ENCODE measurements around the gene PPP1R12B.
A peak's percentile ranks its signal among the peaks of the same experiment; 100 is the strongest.

PPP1R12B gene, protein sequence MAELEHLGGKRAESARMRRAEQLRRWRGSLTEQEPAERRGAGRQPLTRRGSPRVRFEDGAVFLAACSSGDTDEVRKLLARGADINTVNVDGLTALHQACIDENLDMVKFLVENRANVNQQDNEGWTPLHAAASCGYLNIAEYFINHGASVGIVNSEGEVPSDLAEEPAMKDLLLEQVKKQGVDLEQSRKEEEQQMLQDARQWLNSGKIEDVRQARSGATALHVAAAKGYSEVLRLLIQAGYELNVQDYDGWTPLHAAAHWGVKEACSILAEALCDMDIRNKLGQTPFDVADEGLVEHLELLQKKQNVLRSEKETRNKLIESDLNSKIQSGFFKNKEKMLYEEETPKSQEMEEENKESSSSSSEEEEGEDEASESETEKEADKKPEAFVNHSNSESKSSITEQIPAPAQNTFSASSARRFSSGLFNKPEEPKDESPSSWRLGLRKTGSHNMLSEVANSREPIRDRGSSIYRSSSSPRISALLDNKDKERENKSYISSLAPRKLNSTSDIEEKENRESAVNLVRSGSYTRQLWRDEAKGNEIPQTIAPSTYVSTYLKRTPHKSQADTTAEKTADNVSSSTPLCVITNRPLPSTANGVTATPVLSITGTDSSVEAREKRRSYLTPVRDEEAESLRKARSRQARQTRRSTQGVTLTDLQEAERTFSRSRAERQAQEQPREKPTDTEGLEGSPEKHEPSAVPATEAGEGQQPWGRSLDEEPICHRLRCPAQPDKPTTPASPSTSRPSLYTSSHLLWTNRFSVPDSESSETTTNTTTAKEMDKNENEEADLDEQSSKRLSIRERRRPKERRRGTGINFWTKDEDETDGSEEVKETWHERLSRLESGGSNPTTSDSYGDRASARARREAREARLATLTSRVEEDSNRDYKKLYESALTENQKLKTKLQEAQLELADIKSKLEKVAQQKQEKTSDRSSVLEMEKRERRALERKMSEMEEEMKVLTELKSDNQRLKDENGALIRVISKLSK

DNA sequence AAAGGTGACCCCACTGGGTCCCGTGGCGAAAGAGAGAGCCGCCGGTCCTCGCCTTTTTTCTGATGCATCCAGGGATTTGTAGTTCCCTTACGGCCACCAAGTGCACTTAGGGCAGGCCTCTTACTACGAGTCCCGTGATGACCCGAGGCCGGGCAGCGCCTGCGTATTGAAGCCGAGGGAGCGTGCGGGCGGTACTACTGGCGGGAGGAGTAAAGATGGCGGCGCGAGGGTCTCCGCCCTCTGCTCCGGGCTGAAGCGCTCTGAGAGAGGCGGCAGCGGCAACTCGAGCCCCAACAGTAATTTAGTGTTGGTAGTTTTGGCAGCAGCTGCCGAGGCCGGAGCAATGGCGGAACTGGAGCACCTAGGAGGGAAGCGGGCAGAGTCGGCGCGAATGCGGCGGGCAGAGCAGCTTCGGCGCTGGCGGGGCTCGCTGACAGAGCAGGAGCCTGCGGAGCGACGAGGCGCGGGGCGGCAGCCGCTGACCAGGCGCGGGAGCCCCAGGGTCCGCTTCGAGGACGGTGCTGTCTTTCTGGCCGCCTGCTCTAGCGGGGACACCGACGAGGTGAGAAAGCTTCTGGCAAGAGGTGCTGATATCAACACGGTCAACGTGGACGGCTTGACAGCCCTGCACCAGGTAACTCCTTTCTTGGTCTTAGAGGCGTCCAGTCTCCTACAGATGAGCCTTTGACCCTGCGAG lies at the start of gene PPP1R12B:
TSS of gene PPP1R12B (plus strand) at position 191 of the 697 bp plus-strand sequence. CDS start at position 344, 153 bp downstream.
- DNase-seq (ENCODE audit: low read depth) = peak; percentile 97

DNA sequence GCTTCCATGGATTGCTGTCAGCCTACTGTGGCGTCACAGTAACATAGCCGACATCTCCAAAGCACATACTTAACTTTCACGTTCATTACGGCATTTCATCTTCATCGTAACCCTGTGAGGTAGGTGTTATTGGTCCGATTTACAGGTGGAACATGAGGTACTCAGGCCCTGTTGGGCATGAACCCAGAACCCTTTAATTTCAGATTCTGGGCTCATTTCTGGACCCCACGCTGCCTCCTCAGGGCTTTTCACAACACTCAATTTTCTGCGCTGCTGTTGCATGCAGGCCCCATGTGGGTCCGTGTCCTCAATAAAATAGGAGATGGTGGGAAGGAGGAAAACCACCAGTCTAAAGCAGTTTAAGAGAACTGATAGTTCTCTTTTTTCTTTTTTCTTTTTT lies 46.3 kb upstream of the PPP1R12B start:
- no peak for DNase-seq (ENCODE audit: low read depth)

DNA sequence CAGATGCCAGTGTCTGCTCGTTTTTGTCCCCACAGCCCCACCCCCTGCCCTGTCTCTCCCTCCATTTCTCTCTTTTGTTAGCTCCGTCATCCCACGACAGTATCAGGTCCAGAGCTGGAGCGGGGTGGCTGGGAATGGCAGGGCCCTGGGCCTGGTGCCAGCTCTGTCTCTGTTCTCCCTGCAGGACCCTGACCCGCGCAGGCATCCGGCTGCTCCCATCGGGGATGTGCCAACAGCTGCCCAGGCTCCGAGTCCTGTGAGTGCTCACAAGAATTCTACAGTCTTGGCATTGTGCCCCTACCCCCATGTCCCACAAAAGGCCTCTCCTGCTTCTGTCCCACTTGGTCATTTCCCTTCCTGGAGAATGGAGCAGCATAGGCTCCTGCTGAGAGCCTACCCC lies 44.1 kb upstream of the PPP1R12B start:
- no peak for DNase-seq (ENCODE audit: low read depth)

DNA sequence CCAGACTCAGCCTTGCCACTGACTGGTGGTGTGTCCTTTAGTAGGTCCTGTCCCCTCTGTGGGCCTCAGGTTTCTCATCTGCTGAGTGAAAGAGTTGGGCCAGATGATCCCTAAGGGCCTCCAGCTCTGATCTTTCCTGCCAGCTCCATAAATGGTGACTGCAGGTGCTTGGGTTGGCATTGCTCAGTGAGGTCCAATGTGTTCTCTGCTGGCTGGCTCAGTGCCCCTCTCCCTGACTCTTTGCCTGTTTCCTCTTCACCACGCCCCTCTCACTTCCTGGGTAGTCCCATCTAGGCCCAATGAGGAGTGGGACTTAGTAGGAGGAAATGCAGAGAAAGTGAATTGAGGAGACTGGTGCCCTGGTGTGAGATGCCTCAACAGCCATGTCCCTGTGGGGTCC lies 43.3 kb upstream of the PPP1R12B start:
- no peak for DNase-seq (ENCODE audit: low read depth)

DNA sequence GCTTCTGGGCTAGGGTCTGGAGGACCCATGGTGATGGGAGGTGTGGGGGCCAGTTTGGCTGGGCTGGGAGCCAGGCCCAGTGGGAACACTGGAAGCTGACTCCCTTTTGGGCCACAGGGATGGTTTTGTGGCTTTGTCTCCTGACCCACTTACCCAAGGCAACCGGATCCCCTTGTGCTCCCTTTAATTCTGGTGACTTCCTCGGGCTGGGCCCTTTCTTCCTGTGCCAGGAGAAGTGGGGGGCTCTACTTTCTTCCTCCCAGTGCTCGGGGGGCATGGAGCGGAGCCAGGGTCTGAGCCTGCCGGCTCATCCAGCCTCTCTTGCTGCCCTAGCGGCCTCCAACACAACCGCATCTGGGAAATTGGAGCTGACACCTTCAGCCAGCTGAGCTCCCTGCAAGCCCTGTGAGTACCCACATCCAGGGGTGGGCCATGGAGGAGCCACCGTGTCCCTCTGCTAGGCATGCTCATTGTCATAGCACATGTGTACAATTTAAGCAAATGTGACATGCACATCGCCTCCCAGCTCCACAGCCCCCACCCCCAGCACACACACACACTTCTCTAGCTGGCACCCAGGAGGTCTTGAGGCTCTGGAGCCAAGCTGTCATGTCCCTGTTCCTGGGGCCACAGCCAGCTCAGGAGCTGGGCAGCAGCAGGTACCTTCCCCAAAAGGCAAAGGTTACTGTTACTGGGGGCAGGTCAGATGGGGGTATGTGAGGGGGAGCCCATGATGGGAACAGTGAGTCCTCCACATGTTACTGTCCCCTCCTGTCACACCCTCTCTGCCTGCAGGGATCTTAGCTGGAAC lies 41.8 kb upstream of the PPP1R12B start:
- no peak for DNase-seq (ENCODE audit: low read depth)

DNA sequence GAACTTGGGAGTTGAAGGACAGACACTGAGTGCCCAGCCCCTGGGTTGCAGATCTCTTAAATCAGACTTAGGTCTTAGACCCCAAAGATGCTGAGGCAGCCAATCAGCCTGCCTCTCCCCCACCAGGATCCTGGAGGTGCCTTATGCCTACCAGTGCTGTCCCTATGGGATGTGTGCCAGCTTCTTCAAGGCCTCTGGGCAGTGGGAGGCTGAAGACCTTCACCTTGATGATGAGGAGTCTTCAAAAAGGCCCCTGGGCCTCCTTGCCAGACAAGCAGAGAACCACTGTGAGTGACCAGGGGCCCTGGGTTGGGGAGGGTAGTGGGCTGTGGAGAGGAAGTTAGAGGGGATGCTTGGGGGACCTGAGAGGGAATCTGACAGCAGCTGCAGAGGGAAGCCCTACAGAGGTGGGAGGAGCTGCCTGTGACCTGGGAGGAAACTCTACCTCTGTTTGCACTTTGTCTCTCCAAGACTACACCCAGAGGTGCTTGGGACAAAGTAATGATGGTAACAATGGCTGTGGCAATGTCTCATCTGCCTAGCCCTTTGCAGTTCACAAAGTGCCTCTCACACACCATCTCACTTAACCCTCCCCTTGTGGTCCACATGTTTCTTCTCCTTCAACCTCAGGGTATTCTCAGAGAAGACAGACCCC lies 38.3 kb upstream of the PPP1R12B start:
- no peak for DNase-seq (ENCODE audit: low read depth)

DNA sequence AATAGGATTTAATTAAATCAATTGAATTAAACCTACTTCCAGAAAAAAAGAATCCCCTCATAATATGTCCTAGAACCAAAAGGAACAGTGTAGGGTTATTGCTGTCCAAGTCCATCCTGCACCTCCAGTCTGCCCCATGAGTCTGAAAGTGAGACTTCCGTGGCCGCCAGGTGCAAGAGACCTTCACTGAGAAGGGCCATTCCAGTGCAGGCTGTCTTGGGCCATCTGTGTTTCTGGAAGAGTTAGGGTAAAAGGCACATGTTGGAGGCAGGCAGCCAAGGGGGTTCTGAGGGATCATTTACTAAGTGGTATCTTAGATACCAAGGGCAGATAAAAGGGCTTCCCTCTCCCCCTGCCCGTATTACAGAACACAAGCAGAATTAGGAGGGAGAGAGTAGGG lies 37.8 kb upstream of the PPP1R12B start:
- no peak for DNase-seq (ENCODE audit: low read depth)

DNA sequence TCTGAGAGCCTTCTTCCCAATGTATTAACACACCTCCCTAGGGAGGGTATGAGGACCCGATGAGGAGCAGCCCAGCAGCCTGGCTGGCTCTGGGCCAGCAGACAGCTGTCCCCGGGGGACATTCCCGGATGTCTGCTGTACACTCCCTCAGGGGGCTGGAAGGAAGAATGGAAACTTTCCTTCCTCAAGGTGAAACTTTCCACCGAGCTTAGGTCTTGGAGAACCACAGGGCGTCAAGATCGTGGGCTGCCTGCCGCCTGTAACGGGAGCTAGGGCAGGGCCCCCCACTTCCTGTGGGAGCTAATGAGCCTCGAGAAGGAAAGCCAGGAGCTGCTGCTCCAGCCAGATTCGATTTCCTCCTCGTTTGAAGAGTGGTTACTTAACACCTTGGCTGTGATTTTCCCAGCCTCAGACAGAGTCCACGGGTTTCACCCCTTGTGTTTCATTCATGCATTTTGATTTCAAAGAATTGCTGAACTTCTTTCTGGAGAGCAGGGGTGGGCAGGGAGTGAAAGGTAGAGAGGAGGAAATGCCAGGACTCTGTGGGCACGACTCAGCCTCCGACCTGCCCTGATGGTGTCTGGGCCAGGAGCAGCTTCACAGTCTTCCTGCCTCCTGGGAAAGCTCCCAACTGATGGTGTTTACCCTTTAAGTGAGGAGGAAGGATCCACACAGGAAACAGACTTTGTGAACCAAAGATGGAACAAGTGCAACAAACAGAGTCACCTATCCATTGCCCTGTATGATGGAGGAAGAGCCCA lies 36.4 kb upstream of the PPP1R12B start:
- DNase-seq (ENCODE audit: low read depth) = no peak

DNA sequence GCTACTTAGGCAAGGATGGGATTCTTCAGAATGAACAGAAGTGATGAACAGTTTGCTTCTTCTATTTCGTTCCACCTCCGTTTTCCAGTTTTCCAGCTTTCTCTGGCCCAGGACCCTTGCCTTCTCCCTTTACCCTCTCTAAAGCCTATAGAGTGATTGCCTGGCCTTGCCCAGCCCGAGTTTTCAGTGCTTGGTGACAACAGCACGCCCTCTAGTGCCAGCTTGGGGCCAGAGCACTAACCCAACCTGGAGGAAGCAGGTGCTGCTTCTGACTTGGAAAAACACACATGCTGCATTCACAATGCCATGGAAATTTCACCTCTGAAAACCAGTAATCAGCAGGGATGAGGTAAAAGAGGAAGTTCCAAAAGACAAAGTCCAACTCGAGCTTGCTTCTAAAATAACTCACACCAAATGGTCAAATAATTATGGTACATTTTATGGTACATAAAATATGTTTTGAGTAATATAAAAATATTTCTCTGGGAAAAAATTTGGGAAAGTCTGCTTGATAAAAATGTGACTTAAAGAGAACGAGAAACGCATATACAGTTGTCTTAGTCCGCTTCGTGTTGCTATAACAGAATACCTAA lies 32.8 kb upstream of the PPP1R12B start:
- peak; percentile 43 for DNase-seq (ENCODE audit: low read depth)

DNA sequence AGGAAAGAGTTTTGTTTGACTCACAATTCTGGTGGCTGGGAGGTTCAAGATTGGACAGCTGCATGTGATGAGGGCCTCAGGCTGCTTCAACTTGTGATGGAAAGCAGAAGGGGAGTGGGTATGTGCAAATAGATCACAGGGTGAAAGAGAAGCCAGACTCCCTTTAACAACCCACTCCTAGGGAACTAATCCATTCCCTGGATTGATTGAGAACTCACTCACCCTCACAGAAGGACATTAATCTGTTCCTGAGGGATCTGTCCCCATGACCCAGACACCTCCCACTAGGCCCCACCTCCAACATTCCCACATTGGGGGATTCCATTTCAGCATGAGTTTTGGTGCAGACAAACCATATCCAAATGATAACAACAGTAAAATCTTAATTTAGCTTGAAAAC lies 32.3 kb upstream of the PPP1R12B start:
- DNase-seq (ENCODE audit: low read depth) = no peak

DNA sequence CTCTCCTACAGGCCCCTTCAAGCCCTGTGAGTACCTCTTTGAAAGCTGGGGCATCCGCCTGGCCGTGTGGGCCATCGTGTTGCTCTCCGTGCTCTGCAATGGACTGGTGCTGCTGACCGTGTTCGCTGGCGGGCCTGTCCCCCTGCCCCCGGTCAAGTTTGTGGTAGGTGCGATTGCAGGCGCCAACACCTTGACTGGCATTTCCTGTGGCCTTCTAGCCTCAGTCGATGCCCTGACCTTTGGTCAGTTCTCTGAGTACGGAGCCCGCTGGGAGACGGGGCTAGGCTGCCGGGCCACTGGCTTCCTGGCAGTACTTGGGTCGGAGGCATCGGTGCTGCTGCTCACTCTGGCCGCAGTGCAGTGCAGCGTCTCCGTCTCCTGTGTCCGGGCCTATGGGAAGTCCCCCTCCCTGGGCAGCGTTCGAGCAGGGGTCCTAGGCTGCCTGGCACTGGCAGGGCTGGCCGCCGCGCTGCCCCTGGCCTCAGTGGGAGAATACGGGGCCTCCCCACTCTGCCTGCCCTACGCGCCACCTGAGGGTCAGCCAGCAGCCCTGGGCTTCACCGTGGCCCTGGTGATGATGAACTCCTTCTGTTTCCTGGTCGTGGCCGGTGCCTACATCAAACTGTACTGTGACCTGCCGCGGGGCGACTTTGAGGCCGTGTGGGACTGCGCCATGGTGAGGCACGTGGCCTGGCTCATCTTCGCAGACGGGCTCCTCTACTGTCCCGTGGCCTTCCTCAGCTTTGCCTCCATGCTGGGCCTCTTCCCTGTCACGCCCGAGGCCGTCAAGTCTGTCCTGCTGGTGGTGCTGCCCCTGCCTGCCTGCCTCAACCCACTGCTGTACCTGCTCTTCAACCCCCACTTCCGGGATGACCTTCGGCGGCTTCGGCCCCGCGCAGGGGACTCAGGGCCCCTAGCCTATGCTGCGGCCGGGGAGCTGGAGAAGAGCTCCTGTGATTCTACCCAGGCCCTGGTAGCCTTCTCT lies 30.3 kb upstream of the PPP1R12B start:
- DNase-seq (ENCODE audit: low read depth) = no peak

DNA sequence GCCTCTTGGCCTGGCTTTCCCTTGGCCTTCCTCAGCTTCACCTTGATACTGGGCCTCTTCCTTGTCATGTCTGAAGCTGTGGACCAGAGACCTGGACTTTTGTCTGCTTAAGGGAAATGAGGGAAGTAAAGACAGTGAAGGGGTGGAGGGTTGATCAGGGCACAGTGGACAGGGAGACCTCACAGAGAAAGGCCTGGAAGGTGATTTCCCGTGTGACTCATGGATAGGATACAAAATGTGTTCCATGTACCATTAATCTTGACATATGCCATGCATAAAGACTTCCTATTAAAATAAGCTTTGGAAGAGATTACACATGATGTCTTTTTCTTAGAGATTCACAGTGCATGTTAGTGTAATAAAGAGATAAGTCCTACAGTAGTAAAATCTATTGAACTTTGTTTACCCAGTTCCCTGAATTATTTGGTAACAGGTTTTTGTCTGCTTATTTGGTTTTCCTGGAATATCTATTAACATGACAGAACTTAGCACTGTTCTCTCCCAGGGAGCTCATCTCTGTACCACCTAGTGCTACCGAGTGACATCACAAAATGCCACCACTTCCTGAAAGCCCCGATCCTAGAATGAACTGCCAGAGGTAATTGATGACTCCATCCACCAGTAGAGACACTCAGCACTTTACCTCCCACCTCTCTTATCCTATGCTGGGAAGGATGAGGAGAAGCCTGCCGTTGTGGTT lies 29.0 kb upstream of the PPP1R12B start:
- no peak for DNase-seq (ENCODE audit: low read depth)

DNA sequence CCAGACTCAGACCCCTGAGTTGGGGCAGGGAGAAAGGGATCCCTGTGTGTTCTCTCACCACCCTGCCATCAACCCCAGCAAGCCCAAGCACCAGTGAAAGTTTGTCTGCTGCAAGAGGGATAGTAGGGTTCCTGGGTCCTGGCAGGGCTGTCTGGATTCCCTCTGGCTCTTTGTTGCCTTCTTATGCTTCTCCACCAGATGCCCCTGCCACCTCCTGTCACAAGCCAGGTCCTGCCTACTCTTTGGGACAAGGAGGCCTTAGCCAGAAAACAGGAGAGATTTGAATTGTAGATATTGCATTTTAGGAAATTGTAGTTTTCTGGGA lies 28.5 kb upstream of the PPP1R12B start:
- DNase-seq (ENCODE audit: low read depth) = no peak

DNA sequence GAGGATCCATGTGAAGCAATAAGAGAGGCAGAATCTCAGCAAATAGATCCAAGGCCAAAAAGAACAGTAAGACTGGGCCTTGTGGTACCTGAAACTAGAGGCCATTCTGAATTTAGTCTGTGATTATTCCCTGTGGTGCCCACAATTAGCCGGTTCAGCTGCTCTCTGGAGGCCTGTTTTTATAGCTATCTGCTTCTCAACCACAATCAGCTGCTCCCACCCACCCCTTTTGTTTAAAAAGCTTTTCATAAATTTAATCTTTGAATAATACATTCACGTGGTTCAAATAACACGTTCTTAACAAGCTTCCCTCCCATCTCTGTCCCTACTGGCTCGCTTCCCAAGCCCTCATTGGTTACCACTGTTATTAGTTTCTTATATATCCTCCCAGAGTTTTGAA lies 24.8 kb upstream of the PPP1R12B start:
- DNase-seq (ENCODE audit: low read depth) = no peak

DNA sequence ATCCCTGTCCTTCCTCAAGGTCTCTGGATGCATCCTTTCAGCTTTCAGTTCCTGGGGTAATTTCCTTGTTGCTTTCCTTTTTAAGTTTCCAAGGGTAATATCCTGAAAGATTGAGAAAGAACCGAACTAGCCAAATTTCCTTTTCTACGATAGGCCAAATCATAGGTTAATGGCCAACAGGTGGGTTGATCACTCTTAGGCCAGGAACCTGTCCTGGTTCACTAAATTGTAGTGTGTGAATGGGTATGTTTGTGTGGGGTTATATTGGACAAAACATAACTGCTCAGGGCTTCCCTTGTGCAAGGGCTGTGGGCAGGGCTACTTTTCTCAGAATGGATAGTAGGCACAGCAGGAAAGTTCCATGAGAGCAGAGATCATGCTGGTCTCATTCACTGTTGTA lies 23.9 kb upstream of the PPP1R12B start:
- DNase-seq (ENCODE audit: low read depth) = no peak

DNA sequence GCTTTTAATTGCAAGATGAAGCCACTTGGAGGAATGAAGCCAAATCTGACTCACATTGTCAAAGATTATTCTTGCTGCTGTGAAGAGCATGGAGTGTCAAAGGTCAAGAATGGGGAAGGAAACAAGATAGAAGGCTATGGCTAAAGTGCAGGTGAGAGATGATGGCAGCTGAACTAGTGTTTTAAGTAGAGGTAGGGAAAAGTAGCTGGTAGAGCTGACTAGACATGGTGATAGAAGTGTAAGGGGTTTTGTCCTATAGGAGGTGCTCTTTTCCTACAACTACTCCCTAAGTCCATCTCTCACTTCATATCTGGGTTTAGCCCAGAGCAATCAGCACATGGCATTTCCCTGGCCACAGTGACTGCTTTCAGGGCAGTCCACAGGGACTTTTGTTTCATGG lies 18.6 kb upstream of the PPP1R12B start:
- no peak for DNase-seq (ENCODE audit: low read depth)

DNA sequence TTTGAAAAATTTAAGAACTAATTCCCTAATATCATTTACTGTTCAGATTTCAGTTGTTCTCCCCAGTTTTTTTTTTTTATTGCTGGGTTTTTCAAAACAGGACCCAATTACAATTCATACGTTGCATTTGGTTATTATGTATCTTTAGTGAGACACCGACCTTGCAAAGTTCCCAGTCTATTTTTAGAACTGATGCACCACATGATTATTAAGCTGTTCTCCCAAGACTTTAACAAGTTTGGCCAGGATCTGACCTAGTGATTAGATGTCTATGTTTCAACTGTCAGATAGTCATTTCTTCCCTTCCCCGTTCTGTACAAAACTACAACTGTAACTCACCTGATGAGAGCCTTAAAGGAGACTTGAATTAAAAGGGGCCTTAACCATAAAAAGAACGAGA lies 14.6 kb upstream of the PPP1R12B start:
- no peak for DNase-seq (ENCODE audit: low read depth)
